Measurements from ENCODE around the gene SPAG7.
A peak's percentile ranks its signal among the peaks of the same experiment; 100 is the strongest.

Gene SPAG7, protein sequence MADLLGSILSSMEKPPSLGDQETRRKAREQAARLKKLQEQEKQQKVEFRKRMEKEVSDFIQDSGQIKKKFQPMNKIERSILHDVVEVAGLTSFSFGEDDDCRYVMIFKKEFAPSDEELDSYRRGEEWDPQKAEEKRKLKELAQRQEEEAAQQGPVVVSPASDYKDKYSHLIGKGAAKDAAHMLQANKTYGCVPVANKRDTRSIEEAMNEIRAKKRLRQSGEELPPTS

DNA sequence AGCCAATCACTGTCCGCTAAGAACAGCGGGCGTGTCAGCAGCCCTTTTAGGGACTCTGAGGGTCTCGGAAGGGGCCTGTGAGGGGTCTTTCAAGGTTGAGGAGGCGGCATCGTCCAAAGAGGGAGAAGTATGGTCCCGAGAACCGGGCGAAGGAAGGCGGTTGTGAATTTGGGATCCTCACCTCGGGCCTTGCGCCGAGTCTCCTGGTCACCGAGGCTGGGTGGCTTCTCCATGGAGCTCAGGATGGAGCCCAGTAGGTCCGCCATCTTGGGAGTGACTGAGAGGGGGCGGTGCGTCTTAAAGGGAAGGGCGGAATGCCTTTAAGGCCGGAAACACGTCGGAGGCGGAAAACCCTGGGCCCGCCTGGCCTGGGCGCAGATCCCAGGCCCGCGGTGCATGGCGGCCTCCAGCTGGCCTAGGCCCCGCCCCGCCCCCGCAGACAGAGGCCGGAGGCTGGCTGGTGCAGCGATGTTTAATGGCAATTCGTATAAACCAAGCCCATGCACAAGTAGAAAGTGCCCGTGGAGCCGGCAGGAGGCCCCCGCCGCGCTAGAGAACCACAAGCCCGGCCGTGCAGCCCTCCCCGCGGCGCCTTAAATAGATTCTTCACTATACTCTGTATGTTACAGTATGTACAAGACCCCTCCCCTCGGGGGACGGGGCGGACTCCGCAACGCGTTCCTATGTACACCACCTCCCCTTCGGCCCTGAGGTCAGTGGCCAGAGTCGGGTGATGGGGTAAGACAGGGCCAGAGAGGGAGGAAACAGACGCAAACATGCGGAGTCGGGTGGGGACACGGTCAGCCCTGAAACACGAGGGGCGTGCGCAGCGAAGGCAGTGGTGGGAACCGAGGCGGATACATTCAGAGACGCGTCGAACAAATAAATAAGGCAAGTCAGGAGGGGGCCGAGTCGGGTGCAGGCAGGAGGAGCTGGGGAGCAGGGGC, at the start of gene SPAG7:
TSS of gene SPAG7 (minus strand) at position 279 of the 947 bp plus-strand sequence. CDS start at position 266, 13 bp downstream.
- peak; percentile 93 for DNase-seq

DNA sequence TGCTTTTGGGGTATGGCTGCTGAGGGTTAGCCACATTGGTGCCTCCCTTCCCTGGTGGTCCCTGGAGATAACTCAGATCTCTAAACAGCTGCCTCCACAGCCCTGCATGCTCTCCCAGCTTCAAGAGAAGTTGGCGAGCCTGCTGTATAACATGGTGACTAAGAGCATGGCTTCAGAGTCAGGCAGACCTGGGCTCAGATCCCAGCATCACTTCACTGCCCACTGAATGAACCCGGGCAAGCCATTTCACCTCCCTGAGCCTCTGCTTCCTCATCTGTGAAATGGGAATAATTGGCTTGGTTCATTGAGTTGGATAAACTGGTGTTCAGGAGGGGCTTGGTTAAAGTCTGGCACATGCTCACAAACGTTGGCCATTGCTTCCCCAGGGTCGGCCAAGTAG, 46.7 kb upstream of the SPAG7 start:
- no peak for DNase-seq

- DNase-seq: no peak
These were observed 44.3 kb upstream of the SPAG7 start for GRCh38 chr17:5011928-5012327.

DNA sequence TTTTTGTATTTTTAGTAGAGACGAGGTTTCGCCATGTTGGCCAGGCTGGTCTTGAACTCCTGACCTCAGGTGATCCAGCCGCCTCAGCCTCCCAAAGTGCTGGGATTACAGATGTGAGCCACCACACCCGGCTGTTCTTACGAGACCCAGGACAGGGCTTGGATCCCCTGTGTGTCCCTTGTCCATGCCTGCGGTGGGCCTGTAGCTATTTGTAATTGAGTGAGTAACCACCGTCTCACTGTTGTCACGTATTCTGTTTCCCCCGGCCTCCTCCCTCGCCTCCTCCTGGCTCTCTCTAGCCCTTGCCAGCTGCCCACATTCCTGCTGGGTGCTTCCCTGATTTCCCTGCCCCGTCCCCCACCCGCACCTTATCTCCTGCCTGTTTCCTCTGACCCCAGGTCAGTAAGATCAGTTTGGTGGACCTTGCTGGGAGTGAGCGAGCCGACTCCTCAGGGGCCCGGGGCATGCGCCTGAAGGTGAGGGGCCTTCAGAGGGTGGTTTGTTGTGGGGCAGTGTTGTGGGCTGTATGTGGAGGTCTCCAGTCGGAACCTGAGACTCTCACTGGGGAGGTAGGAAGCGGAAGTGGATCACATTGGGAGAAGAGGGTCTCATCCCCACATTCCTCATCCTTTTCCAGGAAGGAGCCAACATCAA, 35.7 kb upstream of the SPAG7 start:
- no peak for DNase-seq

DNA sequence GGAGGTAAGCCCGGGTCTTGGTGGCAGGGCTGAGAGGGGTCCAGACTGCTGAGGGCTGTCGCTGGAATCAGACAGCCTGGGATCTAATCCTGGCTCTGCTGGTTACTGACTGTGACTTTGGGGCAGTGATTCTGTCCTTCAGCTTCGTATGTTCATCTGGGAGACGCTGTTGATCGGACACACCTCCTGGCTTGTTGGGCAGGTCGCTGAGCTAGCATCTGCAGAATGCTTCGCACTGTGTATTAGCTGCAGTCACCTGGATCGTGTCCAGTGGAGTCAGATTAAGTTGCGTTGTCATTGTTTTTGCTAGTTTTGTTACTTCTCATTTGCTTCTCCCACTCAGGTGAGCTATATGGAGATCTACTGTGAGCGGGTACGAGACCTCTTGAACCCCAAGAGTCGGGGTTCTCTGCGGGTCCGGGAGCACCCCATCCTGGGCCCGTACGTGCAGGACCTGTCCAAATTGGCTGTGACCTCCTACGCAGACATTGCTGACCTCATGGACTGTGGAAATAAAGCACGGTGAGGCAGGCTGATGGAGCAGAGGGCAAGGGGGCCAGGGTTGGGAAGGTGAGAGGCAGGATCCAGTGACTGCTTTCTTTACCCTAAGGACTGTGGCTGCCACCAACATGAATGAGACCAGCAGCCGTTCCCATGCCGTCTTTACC, 34.6 kb upstream of the SPAG7 start:
- DNase-seq: no peak

GRCh38 chr17:5000237-5000639, 32.6 kb upstream of the SPAG7 start:
- DNase-seq: no peak

GRCh38 chr17:4999430-5000093, 31.9 kb upstream of the SPAG7 start:
- DNase-seq: no peak

GRCh38 chr17:4998732-4999429, 31.3 kb upstream of the SPAG7 start:
- DNase-seq: no peak

- no peak for DNase-seq
These were observed 30.6 kb upstream of the SPAG7 start for GRCh38 chr17:4998027-4998731.

DNA sequence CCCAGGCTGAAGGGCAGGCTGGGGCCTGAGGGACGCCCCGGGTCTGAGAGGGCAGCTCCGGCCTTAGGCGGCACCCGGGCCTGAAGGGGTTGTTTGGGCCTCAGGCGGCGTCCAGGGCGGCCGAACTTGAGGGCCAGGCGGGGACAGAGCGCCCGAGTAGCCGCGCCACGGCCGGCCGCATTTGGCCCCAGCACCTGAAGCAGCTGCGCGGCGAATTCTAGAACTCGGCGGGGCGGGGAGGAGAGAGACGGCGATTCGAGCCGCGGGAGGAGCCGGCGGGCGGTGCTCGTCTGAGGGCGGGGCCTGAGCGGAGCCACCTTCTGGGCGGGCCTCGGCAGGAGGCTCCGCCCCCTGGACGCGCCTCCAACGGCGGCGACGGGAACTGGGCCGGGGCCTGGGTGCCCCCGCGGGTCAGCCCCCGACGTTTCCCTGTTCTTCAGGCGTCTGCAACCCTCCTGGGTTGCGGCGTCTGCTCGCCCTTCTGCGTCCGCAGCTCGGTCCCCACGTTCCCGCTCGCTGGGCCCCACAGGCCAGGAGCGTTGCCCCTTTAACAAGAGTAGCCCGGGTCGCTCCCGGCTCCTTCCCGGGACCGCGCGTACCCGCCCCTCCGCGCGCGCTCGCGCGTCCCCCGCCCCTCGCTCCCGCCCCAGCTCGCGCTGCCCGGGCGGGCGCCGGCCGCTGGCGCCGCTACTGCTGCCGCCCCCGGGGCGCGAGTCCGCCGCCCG, 29.8 kb upstream of the SPAG7 start, which contains the start of the genes INCA1 and KIF1C:
TSS of gene INCA1 (minus strand) at position 221 of the 725 bp plus-strand sequence. CDS start 3,085 bp downstream, outside the sequence.
TSS of gene KIF1C (plus strand) at position 649 of the 725 bp plus-strand sequence. CDS start 2,297 bp downstream, outside the sequence.
- peak; percentile 88 for DNase-seq

DNA sequence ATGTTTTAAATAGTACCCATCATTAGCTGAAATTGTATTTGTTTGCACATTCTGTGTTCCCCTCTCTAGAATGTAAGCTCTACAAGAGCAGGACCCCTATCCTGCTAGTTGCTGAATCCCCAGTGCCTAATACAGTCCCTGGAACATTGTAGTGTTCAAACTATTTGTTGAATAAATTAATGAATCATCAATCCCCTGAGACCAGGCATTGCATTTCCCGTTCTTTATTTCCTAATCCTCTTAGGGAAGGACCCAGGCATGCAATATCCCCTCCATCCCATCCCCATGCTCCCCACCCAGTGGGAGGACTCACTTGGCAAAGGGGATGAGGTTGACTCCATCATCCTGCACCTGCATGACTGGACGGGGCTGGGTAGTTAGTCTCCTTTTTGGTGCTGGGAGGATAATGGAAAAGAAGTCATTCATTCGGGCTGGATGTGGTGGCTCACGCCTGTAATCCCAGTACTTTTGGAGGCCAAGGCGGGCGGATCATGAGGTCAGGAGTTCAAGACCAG, 26.5 kb upstream of the SPAG7 start:
- no peak for DNase-seq

DNA sequence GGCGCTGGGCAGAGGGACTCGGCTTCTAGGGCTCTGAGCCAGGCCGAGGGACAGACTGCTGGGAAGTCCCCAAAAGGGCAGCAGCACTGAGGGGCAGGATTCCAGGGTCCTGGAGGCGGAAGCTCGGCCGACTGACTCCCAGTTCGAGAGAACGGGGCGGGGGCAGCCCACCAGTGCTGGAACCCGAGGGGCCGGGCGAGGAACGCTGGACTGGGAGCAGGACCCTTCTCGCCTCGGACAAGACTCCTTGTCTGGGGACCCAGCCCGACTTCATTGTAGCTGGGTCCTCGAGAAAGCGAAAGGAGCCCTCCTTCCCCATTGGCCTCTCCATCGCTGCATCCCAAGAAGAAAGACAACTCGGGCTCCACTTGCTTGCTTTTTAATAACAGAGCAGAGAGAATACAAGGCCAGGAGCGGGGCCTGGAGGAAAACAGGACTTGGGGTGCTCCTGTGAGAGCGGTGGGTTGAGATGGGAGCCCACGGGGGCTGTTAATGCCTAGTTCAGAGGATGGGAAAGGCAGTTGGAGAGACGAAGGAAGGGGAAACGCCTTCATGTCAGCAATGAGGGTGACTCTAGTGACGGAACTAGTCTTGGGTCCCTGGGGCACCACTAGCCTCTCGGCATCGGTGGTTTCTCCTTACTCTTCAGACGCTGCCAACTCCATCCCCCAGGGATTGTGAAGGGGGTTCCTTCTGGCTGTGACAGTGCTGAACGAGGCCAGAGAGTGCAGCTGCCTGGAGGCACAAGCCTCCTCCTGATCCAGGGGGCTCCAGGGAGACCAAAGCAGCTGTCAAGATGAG, 20.4 kb upstream of the SPAG7 start:
- no peak for DNase-seq

DNA sequence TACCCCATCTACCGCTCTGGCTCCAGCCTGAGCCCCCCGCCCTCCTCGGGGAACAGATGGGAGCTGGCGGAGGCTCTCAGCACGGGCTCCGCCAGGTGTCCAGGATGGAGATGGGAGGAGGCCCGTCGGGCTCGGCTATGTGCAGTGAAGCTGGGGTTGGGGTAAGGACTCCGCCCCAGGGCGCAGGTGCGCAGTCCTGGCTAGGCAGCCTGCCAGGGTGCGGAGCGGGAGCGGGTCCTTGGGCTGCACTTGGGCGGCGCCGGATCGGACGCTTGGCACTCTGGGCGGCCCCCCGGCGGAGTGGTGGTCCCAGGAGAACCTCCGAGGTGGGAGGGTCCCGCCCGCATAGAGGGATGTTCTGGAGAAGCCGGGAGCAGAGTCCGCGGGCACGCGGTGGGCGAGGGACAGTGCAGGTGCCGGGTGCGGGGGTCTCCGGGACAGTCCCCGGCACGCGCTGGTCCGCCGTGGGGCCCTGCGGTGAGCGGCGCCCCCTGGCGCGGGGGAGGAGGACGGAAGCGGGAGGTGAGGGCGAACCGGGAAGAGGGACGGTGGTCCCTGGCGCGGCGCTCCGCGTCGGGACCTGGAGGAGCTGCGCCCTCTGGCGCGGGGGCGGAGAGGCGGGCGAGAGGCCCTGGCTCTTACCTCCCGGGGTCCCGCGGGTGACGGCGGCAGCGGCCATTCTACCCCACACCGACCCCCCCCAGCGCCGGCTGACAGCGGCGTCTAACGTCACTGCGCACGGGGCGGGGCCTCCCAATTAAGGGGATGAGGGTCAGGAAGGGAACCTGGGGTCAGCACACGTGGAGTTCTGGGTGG, 19.5 kb upstream of the SPAG7 start, which contains the start of gene CAMTA2:
TSS of gene CAMTA2 (minus strand) at position 725 of the 816 bp plus-strand sequence. CDS start 1,453 bp downstream, outside the sequence.
- peak; percentile 81 for DNase-seq

DNA sequence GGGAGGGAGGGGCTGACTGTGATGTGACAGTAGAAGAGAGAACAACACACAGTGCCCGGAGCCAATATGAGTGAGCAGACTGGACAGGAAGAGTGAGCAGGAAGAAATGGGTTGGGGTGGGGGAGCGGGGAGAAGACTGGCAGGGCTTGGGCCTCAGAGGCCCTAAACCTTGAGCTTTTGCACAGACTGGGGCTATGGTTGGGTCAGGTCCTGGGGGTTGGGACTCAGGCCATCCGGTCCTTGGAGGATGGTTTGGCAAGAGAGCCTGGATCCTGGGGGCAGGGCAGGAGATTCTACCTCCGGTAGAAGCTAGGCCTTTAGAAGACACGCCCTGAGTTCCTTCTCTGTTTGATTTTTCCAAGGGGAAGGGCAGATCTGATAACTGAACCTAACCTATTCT, 18.8 kb upstream of the SPAG7 start:
- DNase-seq: no peak

DNA sequence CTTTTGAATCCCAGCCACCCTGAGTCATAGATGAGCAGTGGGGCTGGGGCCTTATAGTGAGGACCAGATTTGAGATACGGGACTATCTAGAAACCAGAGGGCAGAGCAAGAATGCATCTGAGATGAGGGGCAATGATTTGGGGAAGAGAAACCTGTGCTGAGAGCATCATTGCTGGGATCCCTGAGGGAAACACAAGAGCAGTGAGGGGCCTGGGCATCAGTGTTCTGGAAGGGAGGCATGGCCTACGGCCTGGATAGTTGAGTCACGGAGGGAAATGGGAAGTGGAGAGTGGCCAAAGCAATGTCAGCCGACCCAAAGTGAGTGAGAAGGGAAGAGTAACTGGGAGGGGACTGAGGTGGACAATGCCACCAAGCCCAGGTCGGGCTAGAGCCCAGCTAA, 14.7 kb upstream of the SPAG7 start:
- DNase-seq: no peak

GRCh38 chr17:4980644-4981216, 13.1 kb upstream of the SPAG7 start:
- DNase-seq: peak; percentile 18

DNA sequence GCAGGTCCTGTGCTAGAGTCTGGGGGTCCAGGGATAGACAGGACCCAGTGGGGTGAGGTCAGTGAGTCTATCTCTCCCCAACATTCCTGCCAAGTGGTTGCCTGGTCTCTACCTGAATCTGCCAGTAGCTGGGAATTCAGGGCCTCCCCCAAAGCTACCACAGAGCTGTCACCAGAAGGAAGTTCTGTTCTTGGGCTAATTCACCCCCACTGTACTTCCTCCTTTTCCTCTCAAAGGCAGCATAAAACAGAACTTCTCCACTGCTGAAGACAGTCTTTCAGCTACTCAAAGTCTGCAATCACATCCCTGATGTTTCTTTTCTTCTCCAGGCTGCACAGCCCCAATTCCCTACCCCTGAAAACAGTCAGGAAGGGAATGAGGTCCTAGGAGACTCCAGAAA, 11.1 kb upstream of the SPAG7 start:
- no peak for DNase-seq
